GM18868 (cell line): ENCODE measurements around the gene METTL2B.
"Not testable (repeated sequence)": the region's sequence is repeated elsewhere in the genome, so short reads cannot be mapped to it uniquely, and the experiment has no call there.

Experiments used
- ATAC-seq: cut with Tn5 transposase; IDR thresholded peaks from one replicate; pipeline ENCODE4 v1.9.1; 2021; ENCODE audit warnings: mild to moderate bottlenecking, moderate library complexity; ENCODE audit not compliant: unreplicated experiment

The METTL2B gene

GRCh38 chr7:128523932-128524524 lies 47.5 kb downstream of the METTL2B start:
- not testable (repeated sequence) for ATAC-seq

- not testable (repeated sequence) for ATAC-seq
These were observed 49.0 kb downstream of the METTL2B start for GRCh38 chr7:128525584-128525983.

GRCh38 chr7:128526062-128526466 lies 49.5 kb downstream of the METTL2B start:
- ATAC-seq = not testable (repeated sequence)

DNA sequence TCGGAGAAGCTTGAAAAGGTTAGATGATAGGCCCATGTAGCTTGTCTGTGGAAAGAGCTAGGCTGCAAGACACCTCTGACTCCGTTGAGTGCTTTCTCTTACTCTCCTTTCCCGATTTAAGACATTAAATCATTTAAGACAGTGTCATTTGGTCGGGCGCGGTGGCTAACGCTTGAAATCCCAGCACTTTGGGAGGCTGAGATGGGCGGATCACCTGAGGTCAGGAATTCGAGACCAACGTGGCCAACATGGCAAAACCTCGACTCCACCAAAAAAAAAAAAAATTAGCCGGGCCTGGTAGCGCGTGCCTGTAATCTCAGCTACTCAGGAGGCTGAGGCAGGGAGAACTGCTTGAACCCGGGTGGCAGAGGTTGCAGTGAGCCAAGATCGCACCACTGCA lies 52.6 kb downstream of the METTL2B start:
- ATAC-seq = not testable (repeated sequence)

DNA sequence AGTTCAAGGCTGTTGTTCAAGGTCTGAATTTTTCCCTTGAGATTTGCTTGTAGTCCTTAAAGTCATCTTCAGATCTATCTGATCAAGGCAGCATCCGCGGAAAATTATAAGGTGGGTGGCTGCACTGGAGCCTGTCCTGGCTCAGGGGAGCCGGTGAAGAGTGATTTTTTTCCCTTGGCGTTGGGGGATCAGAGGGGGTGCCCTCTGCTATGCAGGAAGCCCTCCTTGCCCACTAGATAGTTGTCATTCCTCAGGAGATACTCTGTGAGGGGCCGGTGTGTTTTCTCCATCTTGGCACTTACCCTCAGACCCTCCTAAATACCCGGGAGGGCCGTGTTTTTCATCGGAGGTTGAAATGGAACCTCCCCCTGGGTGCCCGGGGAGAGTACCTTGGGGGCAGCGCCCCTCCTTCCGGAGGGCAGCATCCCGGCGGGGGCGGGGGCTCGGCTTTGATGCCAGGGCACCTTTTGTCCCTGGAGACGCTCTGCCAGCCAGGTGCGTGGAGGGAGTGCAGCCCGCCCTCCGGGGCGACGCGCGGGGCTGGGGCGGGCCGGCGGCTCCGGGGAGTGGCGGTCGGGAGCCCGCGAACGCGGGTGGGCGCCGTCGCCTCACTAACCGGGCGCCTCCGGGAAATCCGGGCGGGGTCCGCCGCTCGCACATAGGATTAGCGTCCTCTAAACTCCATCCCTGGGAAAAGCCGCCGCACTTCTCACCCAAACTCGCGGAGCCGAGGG lies 53.7 kb downstream of the METTL2B start:
- ATAC-seq = peak; percentile 30

- no peak for ATAC-seq
These were observed 54.2 kb downstream of the METTL2B start for GRCh38 chr7:128530855-128531104.

DNA sequence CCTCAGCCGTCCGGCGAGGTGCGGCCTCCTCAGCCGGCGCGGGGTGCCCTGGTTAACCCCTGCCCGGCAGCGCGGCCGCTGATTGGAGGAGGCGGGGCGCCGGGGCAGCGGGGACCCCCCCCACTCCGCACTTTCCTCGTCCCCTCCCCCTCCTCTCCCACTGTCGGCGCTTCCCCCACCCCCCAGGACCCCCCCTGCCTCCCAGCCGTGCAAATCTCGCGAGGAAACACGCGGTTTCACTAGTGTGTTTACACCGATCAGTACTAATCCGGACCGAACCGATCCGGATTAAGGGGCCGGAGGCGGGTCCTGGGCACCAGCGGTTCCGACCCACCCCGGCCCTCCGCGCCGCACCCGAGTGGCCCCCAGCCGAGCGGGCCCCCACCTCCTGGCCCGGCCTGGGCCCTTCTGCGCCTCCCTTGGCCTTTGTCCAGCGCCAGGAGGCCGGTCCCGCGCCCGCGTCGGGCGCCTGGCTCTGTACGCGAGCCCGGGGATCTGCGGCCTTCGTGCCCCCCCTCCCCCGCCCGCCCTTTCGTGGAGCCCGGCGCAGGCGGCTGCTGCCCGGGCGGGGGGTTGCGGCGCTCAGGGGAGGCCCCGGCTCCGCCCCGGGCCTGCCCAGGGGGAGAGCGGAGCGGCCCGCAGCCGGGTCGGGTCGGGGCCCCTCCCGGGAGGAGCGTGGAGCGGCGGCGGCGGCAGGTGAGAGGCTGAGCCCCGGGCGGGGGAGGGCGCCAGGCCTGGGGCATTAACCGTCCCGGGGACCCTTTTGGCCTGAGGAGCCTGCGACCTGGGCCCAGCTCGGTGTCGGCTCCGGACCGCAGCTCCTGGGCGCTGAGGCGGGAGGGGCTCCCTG lies 54.8 kb downstream of the METTL2B start:
- peak; percentile 72 for ATAC-seq

GRCh38 chr7:128531955-128532478 lies 55.5 kb downstream of the METTL2B start:
- ATAC-seq = peak; percentile 16

- ATAC-seq = not testable (repeated sequence)
These were observed 56.4 kb downstream of the METTL2B start for GRCh38 chr7:128532956-128533355.

DNA sequence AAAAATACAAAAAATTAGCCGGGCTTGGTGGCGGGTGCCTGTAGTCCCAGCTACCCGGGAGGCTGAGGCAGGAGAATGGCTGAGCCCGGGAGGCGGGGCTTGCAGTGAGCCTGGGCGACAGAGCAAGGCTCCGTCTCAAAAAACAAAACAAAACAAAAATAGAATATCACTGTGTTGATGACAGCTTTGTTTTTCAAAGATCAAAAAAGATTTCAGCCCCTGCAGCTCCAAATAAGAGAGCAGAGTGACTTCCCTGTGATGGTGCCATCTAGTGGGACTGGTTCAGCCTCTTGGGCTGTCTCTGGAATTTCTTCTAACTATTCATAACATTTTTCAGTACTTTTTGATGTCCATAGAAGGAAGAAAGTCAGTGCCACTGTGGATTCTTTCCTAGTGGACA lies 60.9 kb downstream of the METTL2B start:
- ATAC-seq = not testable (repeated sequence)

GRCh38 chr7:128542530-128542929 lies 66.0 kb downstream of the METTL2B start:
- ATAC-seq = not testable (repeated sequence)

DNA sequence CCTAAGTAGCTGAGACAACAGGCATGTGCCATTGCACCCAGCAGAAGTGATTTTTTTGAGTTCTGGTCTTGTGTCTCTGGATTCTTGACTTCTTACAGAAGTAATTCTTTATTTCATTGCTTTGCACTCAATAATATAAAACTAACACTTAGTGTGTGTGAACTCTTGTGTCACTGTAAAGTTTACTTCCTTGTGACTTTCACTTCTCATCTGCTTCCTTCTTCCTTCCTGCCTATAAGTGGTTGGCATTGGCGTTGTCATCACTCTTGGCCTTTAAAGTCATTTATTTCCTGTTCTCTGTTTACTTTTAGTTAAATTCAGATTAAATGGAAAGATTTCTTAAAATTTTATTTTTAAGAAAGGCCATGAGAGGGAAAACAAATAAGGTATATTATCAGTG lies 66.8 kb downstream of the METTL2B start:
- ATAC-seq = not testable (repeated sequence)

DNA sequence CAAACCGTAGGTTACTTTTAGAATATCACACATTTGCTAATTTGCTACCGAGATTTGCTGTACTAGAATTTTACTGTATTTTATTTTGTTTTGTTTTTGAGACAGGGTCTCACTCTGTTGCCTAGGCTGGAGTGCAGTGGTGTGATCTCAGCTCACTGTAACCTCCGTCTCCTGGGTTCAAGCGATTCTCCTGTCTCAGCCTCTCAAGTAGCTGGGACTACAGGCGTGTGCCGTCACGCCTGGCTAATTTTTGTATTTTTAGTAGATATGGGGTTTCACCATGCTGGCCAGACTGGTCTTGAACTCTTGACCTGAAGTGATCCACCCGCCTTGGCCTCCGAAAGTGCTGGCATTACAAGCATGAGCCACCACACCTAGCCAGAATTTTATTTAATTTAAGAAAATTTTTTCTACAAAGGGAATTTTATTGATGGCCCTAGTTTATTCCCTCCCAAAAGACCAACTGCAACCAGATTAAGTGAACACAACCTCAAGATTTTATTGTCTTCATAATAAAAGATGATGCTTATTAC lies 69.8 kb downstream of the METTL2B start:
- ATAC-seq = not testable (repeated sequence)

- no peak for ATAC-seq
These were observed 74.4 kb downstream of the METTL2B start for GRCh38 chr7:128550920-128551319.

- ATAC-seq = not testable (repeated sequence)
These were observed 77.8 kb downstream of the METTL2B start for GRCh38 chr7:128554394-128554793.
